ENCODE measurements around the gene SMOC2. TPM values are rescaled to one million over a fixed set of nuclear protein-coding genes. Genes with fewer than 3 reads are reported as not detected.

Gene SMOC2
- total RNA-seq, 1 donor: 0.36 TPM

DNA sequence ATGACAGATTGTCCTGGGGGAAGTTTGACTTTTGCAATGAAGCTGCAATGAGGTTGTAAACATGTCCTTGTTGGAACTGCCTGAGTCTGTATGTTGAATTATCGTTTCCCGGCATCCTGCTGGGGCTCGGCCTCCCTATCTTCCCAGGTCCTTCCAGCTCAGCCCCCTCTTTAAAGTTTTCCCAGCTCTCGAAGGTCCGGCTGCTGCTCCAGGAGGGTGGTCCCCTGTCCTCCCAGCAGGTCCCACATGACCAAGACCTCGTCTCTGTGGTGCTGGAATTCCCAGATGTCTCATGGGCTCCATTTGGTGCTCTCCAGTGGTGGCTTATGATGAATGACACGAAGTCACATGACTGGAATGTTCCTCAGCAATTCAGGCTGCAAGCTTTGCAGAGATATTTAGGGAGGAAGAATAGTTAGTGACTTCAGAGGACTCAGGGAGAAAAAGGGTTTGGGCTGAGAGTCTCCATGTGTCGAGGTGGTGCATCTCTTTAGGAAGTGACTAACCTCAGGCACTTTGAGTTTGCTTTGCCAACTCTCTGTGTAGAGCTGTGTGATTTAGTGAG lies 21.4 kb downstream of the SMOC2 start:
- H3K27ac ChIP-seq (ENCODE audit: low read depth, low read length): no peak overlapping the region
- no peak for DNase-seq (ENCODE audit: insufficient read length, low spot score, missing footprints)
- H3K4me2 ChIP-seq (ENCODE audit: insufficient read depth, low read length): no peak overlapping the region
- no peak overlapping the region for H2AFZ ChIP-seq (ENCODE audit: low read length)
- TF ChIP-seq, protein P1, sequence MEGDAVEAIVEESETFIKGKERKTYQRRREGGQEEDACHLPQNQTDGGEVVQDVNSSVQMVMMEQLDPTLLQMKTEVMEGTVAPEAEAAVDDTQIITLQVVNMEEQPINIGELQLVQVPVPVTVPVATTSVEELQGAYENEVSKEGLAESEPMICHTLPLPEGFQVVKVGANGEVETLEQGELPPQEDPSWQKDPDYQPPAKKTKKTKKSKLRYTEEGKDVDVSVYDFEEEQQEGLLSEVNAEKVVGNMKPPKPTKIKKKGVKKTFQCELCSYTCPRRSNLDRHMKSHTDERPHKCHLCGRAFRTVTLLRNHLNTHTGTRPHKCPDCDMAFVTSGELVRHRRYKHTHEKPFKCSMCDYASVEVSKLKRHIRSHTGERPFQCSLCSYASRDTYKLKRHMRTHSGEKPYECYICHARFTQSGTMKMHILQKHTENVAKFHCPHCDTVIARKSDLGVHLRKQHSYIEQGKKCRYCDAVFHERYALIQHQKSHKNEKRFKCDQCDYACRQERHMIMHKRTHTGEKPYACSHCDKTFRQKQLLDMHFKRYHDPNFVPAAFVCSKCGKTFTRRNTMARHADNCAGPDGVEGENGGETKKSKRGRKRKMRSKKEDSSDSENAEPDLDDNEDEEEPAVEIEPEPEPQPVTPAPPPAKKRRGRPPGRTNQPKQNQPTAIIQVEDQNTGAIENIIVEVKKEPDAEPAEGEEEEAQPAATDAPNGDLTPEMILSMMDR (IDR thresholded peaks at IDR 0.05; ENCODE audit: extremely low read depth, low read depth, low read length): no peak
- H3K4me3 ChIP-seq (ENCODE audit: insufficient read depth, low read length): no peak overlapping the region
- H3K36me3 ChIP-seq (ENCODE audit: insufficient read depth, low read length): no peaks in the 10 kb centered on the region
- H3K27me3 ChIP-seq (ENCODE audit: insufficient read depth, low read length): no peaks in the 10 kb centered on the region
- H4K20me1 ChIP-seq (ENCODE audit: insufficient read depth, low read length): no peaks in the 10 kb centered on the region
- H3K79me2 ChIP-seq (ENCODE audit: insufficient read depth, low read length): no peaks in the 10 kb centered on the region
- H3K4me1 ChIP-seq (ENCODE audit: insufficient read depth, low read length): no peaks in the 10 kb centered on the region
- no peaks in the 10 kb centered on the region for H3K9me3 ChIP-seq (ENCODE audit: low read depth, low read length)

DNA sequence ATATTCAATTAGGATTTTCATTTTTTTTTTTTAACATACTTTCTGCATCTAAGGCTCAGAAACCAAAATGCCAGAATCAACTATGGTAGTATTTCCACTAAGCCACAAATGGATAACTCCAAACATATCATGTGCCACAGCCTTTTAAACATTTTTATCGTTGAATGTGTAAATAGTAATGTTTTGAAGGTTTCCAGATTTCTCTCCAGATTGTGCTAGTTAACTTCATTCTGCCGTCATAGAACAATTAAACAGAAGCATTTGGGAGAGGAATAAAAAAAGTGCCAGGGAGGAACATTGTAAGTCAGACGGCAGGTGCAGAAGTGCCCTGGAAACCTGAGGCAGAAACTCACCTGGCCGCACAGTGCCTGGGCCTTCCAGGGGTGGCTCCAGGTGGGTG lies 23.6 kb downstream of the SMOC2 start:
- TF ChIP-seq, protein P1 (IDR thresholded peaks at IDR 0.05; ENCODE audit: extremely low read depth, low read depth, low read length): no peak
- Histone ChIP-seq H3K4me1 (ENCODE audit: insufficient read depth, low read length) (no peaks in the 10 kb centered on the region), H3K36me3 (ENCODE audit: insufficient read depth, low read length) (no peaks in the 10 kb centered on the region), H3K27ac (ENCODE audit: low read depth, low read length) (no peak overlapping the region), H3K9me3 (ENCODE audit: low read depth, low read length) (no peaks in the 10 kb centered on the region), H4K20me1 (ENCODE audit: insufficient read depth, low read length) (no peaks in the 10 kb centered on the region), H2AFZ (ENCODE audit: low read length) (no peak overlapping the region), H3K4me3 (ENCODE audit: insufficient read depth, low read length) (no peak overlapping the region), H3K27me3 (ENCODE audit: insufficient read depth, low read length) (no peaks in the 10 kb centered on the region), H3K4me2 (ENCODE audit: insufficient read depth, low read length) (no peak overlapping the region), H3K79me2 (ENCODE audit: insufficient read depth, low read length) (no peaks in the 10 kb centered on the region)
- no peak for DNase-seq (ENCODE audit: insufficient read length, low spot score, missing footprints)

DNA sequence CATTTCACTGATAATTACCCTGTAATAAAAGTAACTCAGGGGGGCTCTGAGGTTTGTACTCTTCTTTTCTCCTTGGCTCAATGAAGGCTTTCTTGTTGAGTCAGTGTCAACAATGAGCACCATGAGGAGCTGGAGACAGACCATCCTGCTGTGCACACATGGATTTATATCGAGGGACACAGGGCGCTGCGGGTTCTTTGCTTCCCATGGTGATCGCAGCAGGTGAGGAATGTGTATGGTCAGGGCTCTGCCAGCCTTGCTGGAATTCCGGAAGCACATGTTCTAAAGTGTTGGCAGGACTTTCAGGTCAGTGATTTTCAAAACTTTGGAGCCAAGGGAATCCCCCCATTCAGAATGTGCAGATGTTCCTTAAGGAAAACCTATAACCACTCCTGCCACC lies 27.1 kb downstream of the SMOC2 start:
- DNase-seq (ENCODE audit: insufficient read length, low spot score, missing footprints): no peak
- no peaks in the 10 kb centered on the region for H3K79me2 ChIP-seq (ENCODE audit: insufficient read depth, low read length)

DNA sequence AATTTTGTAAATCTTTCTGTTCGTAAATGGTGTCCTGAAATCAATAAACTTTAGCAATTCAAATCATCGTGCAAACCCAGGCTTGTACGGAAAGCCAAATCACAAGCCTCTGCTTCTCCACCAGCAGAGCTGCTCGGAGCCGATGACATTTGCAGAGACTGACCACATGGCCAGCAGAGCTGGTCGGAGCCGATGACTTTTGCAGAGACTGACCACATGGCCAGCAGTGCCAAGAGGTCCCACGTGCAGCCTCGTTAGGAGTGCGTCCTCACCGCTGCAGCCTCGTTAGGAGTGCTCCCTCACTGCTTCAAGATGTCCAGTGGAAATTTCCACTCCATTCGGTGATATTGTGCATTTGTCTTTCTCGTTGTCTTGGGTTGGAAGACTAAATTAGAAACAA lies 28.5 kb downstream of the SMOC2 start:
- H3K9me3 ChIP-seq (ENCODE audit: low read depth, low read length): peaks cover 4% of the 10 kb centered on the region
- no peak overlapping the region for H2AFZ ChIP-seq (ENCODE audit: low read length)
- no peaks in the 10 kb centered on the region for H3K4me1 ChIP-seq (ENCODE audit: insufficient read depth, low read length)
- H4K20me1 ChIP-seq (ENCODE audit: insufficient read depth, low read length): no peaks in the 10 kb centered on the region
- no peak for DNase-seq (ENCODE audit: insufficient read length, low spot score, missing footprints)
- no peaks in the 10 kb centered on the region for H3K36me3 ChIP-seq (ENCODE audit: insufficient read depth, low read length)
- H3K79me2 ChIP-seq (ENCODE audit: insufficient read depth, low read length): no peaks in the 10 kb centered on the region
- H3K4me3 ChIP-seq (ENCODE audit: insufficient read depth, low read length): no peak overlapping the region
- H3K27ac ChIP-seq (ENCODE audit: low read depth, low read length): no peak overlapping the region
- TF ChIP-seq, protein P1 (IDR thresholded peaks at IDR 0.05; ENCODE audit: extremely low read depth, low read depth, low read length): no peak
- H3K4me2 ChIP-seq (ENCODE audit: insufficient read depth, low read length): no peak overlapping the region
- H3K27me3 ChIP-seq (ENCODE audit: insufficient read depth, low read length): no peaks in the 10 kb centered on the region

More for the DNA sequence above, 27.1 kb downstream of the SMOC2 start:
- no peak overlapping the region for H3K27ac ChIP-seq (ENCODE audit: low read depth, low read length)
- no peak overlapping the region for H2AFZ ChIP-seq (ENCODE audit: low read length)
- no peaks in the 10 kb centered on the region for H4K20me1 ChIP-seq (ENCODE audit: insufficient read depth, low read length)
- H3K9me3 ChIP-seq (ENCODE audit: low read depth, low read length): no peaks in the 10 kb centered on the region
- no peak overlapping the region for H3K4me2 ChIP-seq (ENCODE audit: insufficient read depth, low read length)
- no peaks in the 10 kb centered on the region for H3K4me1 ChIP-seq (ENCODE audit: insufficient read depth, low read length)
- H3K27me3 ChIP-seq (ENCODE audit: insufficient read depth, low read length): no peaks in the 10 kb centered on the region
- TF ChIP-seq, protein P1 (IDR thresholded peaks at IDR 0.05; ENCODE audit: extremely low read depth, low read depth, low read length): no peak
- H3K4me3 ChIP-seq (ENCODE audit: insufficient read depth, low read length): no peak overlapping the region
- H3K36me3 ChIP-seq (ENCODE audit: insufficient read depth, low read length): no peaks in the 10 kb centered on the region
